HUES64 (cell line): ENCODE data around the gene LINGO3.

Source experiments
- H3K27ac ChIP-seq: 2 replicates; pipeline ENCODE4 v1.7.0; 2013; ENCODE audit warnings: low read depth, low read length, inconsistent platforms
- H3K27me3 ChIP-seq: 2 replicates; pipeline ENCODE4 v1.6.1; 2013; ENCODE audit warnings: mild to moderate bottlenecking, low read length; ENCODE audit not compliant: insufficient read depth
- H3K36me3 ChIP-seq: 2 replicates; pipeline ENCODE4 v1.6.1; 2013; ENCODE audit warnings: mild to moderate bottlenecking, low read length; ENCODE audit not compliant: insufficient read depth
- H3K4me1 ChIP-seq: 2 replicates; pipeline ENCODE4 v1.6.1; 2013; ENCODE audit warnings: mild to moderate bottlenecking, low read length, moderate library complexity; ENCODE audit not compliant: insufficient read depth
- H3K4me3 ChIP-seq: 2 replicates; pipeline ENCODE4 v1.5.1; 2013; ENCODE audit warnings: mild to moderate bottlenecking, low read length, moderate library complexity
- H3K9ac ChIP-seq: 2 replicates; pipeline ENCODE4 v1.6.1; 2013; ENCODE audit warnings: mild to moderate bottlenecking, low read depth, low read length
- H3K9me3 ChIP-seq: 2 replicates; pipeline ENCODE4 v1.6.1; 2013; ENCODE audit warnings: low read depth, low read length; ENCODE audit not compliant: insufficient read depth
- WGBS: fragments of 150-250, 120-280 bp; methylation state at CpG from one replicate; pipeline ENCODE4 v1.1.7; 2013; ENCODE audit warnings: missing lambda C conversion rate; 5-methylcytosine and 5-hydroxymethylcytosine counted together

The LINGO3 gene

DNA sequence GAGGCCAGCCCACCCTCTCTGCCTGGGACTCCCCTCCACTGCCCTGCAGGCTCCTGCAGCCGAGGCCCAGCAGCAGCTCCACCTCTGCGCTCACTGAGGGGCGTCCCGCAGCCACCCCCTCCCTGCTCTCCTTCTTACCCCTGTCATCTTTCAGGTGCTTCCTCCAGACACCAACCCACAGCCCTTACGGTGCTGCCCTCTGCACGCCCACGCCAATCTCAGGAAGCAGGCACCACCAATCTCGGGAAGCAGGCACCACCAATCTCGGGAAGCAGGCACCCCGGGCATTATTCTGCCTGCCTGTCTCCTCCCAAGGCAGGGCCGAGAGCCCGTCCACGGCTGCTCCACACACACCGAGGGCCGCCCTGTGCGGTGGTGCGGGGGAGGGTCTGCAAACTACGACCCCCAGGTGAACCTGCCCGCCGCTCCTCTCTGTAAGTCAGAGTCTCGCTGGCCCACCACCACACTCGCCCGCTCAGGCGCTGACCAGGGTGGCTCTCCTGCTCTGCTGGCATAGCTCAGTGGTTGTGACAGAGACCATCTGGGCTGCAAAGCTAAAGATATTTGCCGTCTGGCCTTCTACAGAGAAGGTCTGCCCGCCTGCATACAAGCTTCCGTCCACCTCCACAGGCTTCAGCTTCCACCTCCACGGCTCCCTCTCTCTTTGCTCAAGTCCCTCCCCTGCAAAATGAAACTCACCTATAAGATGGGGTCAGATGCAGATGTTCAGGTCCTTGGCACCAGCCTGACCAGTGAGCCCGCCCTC is 17.5 kb upstream of the LINGO3 start:
- 92% methylated on average over 29 of the region's 29 CpGs for WGBS
- Histone ChIP-seq H3K4me1 (peaks cover 11% of the 10 kb centered on the region; the same call in 1 of the 2 replicates), H3K27me3 (no peaks in the 10 kb centered on the region), H3K27ac (no peak overlapping the region), H3K36me3 (peaks cover 36% of the 10 kb centered on the region), H3K4me3 (no peak overlapping the region), H3K9ac (no peak overlapping the region), H3K9me3 (no peaks in the 10 kb centered on the region)

DNA sequence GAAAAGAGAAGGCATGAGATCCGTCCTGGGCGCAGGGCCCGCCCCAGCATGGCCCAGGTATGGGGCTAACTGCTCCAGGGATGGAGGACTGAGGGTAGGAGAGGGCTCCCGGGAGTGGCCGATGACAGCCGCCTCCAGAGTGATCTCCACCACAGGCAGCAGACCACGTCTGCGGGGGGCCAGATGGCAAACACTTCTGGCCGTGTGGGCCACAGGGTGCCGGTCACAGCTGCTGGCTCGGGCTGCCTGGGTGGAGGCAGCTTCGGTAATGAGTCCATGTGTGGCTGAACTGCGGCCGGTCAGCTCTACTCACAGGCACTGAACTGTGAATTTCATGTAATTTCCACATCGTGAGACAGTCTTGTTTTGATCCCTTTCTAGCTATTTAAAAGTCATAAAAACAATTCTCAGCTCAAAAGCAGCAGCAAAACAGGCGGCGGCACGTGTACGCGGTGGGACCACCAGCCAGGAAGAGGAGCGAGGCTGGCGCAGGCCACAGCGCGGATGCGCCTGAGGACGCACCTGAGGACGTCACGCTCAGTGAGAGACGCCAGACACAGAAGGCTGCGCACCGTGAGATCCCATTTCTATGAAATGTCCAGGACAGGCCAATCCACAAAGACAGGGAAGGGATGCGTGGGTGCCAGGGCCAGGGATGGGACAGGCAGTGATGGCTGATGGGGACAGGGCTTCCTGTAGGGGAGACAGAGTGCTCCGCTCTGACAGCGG is 16.4 kb upstream of the LINGO3 start:
- no peaks in the 10 kb centered on the region for H3K27me3 ChIP-seq
- no peak overlapping the region for H3K9ac ChIP-seq
- peaks cover 7% of the 10 kb centered on the region; the same call in 1 of the 2 replicates for H3K4me1 ChIP-seq
- H3K9me3 ChIP-seq: no peaks in the 10 kb centered on the region
- no peak overlapping the region for H3K27ac ChIP-seq
- peaks cover 36% of the 10 kb centered on the region for H3K36me3 ChIP-seq
- 93% methylated on average over 34 of the region's 34 CpGs for WGBS
- no peak overlapping the region for H3K4me3 ChIP-seq

DNA sequence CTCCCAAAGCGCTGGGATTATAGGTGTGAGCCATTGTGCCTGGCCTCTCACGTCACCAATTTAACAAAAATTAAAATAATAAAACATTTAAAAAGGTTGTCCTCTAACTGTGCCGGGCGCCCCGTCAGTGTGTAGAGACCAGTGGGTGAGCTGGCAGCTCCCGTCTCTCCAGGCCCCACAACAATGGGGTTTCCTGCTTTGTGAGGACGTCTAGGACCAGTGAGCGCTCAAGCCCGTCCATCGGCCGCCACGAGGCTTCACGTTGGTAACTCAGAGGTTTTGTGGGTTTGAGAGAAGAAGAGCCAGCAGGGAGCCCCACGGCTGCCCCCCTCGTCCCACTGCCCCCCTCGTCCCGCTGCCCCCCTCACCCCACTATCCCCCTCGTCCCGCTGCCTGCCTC is 15.8 kb upstream of the LINGO3 start:
- Histone ChIP-seq H3K27ac (no peak overlapping the region), H3K9ac (no peak overlapping the region), H3K36me3 (peaks cover 36% of the 10 kb centered on the region), H3K4me1 (peaks cover 4% of the 10 kb centered on the region; the same call in 1 of the 2 replicates), H3K4me3 (no peak overlapping the region), H3K27me3 (no peaks in the 10 kb centered on the region), H3K9me3 (no peaks in the 10 kb centered on the region)
- WGBS: 97% methylated on average over 12 of the region's 19 CpGs

DNA sequence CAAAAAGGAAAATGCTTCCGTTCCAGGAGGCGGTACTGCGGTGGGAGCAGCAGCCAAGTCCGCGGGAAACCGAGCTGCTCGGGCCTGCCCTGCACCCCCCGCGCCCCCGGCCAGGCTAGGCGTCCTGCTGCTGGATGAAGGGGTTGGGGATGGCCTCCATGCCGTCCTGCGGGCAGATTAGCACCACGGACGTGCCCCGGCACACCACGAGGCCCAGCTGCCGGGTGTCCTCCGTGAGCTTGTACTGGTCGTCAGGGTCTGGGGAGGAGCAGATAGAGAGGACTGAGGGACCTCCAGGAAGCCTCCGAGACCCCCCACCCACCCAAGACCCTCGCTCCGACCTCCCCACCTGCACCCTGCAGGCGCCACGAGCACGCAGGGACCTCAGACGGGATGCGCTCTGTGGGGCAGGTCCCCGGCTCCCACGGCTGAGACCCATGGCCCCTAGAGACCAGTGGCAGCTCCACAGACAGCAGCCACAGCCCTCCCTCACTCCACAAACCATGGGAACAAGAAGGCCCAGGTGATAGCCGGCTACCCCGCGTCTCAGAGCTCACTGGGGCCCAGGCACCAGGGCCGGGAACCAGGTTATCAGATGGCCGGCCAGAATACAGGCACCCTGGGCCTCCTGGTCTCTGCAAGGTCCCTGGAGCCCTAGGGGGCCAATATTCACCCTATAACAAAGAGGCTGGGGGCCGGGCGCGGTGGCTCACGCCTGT is 13.8 kb upstream of the LINGO3 start:
- Histone ChIP-seq H3K36me3 (peaks cover 36% of the 10 kb centered on the region), H3K4me3 (no peak overlapping the region), H3K9ac (no peak overlapping the region), H3K27me3 (no peaks in the 10 kb centered on the region), H3K4me1 (no peaks in the 10 kb centered on the region), H3K9me3 (no peaks in the 10 kb centered on the region), H3K27ac (no peak overlapping the region)
- 94% methylated on average over 39 of the region's 39 CpGs for WGBS

DNA sequence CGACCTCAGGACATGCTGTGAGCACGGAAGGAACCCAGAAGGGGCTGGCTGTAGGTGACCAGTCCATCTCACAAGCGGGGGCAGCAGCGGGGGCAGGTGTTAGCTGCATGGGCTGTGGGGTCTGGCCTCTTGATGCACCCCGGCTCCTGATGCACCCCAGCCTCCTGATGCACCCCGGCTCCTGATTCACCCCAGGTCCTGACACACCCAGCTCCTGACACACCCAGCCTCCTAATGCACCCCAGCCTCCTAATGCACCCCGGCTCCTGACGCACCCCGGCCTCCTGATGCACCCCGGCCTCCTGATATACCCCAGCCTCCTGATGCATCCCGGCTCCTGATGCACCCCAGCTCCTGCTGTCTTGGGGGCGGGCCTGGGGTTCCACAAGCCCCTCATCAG is 13.0 kb upstream of the LINGO3 start:
- Histone ChIP-seq H3K27ac (no peak overlapping the region), H3K9me3 (no peaks in the 10 kb centered on the region), H3K9ac (no peak overlapping the region), H3K36me3 (peaks cover 34% of the 10 kb centered on the region), H3K27me3 (no peaks in the 10 kb centered on the region), H3K4me1 (no peaks in the 10 kb centered on the region), H3K4me3 (no peak overlapping the region)
- 91% methylated on average over 12 of the region's 12 CpGs for WGBS

DNA sequence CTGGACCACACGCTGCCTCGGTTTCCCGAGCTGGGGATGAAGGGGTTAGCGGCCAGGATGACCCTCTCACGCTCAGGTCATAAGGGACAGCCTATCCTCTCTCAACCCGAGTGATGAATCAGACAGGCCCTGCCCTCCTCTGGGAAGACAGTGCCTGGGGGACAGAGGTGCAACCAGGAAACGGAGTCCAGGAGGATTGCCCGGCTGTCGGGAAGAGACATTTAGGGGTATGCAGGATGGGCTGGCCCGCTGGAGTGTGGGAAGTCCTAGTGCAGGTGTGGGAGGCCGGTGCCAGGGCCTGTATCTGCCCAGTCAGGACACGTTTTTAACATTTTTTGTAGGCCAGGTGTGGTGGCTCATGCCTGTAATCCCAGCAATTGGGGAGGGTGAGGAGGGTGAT is 12.1 kb upstream of the LINGO3 start:
- H3K27me3 ChIP-seq: no peaks in the 10 kb centered on the region
- no peak overlapping the region for H3K27ac ChIP-seq
- 85% methylated on average over 12 of the region's 12 CpGs for WGBS
- no peak overlapping the region for H3K9ac ChIP-seq
- 0 out of 2 replicates have a peak, but pooled peaks cover 1% of the 10 kb centered on the region for H3K9me3 ChIP-seq
- H3K4me1 ChIP-seq: no peaks in the 10 kb centered on the region
- H3K36me3 ChIP-seq: peaks cover 30% of the 10 kb centered on the region
- no peak overlapping the region for H3K4me3 ChIP-seq

DNA sequence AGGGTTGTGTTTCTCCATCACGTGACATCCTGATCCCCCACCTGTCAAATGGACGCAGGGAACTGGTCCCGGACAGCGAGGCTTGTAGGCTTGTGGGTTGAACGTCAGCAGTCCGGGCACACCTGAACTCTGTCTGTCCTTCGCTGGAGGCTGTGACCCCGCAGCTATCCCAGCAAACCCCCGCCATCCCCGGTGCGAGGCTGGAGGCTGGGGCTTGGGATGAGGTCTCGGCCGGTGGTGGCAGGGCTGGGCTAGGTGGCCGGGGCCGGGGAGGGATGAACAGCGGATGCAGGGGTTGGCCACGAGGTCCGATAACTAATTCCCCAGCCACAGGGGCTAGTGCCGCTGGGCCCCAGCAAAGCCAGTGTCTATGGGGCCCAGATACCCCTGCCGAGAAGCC is 11.6 kb upstream of the LINGO3 start:
- H3K9ac ChIP-seq: no peak overlapping the region
- no peaks in the 10 kb centered on the region for H3K4me1 ChIP-seq
- H3K4me3 ChIP-seq: no peak overlapping the region
- H3K27me3 ChIP-seq: no peaks in the 10 kb centered on the region
- H3K36me3 ChIP-seq: peaks cover 25% of the 10 kb centered on the region
- peaks cover 5% of the 10 kb centered on the region; the same call in 1 of the 2 replicates for H3K9me3 ChIP-seq
- no peak overlapping the region for H3K27ac ChIP-seq
- 90% methylated on average over 20 of the region's 20 CpGs for WGBS

DNA sequence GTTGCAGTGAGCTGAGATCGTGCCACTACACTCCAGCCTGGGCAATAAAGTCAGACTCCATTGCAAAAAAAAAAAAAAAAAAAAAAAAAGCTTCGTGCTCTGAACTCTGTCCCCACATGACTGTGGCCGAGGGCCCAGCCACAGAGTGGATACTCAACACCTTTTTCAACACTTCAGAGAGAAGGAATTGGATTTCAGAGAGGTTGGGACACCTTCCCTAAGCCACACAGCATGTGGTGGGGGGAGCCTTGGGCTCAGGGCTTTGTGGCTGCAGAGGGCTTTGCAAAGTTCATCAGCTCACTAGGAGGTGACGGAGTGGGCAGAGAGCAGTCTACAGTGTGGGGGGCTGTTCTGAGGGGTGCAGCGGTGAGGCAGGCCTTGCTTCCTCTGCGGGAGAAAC is 11.0 kb upstream of the LINGO3 start:
- H3K4me1 ChIP-seq: no peaks in the 10 kb centered on the region
- WGBS: 91% methylated on average over 4 of the region's 6 CpGs
- H3K4me3 ChIP-seq: no peak overlapping the region
- peaks cover 5% of the 10 kb centered on the region; the same call in 1 of the 2 replicates for H3K9me3 ChIP-seq
- peaks cover 19% of the 10 kb centered on the region; the same call in 1 of the 2 replicates for H3K36me3 ChIP-seq
- H3K9ac ChIP-seq: no peak overlapping the region
- no peak overlapping the region for H3K27ac ChIP-seq
- no peaks in the 10 kb centered on the region for H3K27me3 ChIP-seq

DNA sequence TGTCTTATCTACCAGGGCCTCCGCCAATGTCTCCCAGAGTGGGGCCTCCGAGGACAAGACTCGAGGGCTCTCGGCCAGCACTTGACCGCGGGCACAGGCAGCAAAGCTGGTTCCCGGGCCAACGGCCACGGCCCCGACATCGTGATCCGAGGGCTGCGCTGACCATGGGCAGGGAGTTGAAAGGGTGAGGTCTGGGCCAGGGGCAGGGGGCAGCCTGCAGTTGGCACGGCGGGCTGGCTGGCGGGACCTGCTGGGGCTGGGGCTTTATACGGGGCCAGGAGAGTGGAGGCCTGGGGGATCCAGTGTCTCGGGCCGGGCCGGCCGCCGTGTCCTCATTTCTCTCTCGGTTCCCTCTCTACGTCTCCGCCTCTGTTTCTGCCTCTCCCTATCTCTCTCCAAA is 9.8 kb upstream of the LINGO3 start:
- peaks cover 5% of the 10 kb centered on the region; the same call in 1 of the 2 replicates for H3K9me3 ChIP-seq
- WGBS: 93% methylated on average over 25 of the region's 25 CpGs
- 0 out of 2 replicates have a peak, but pooled peaks cover 10% of the 10 kb centered on the region for H3K36me3 ChIP-seq
- no peak overlapping the region for H3K27ac ChIP-seq
- no peak overlapping the region for H3K9ac ChIP-seq
- H3K4me1 ChIP-seq: no peaks in the 10 kb centered on the region
- no peak overlapping the region for H3K4me3 ChIP-seq
- no peaks in the 10 kb centered on the region for H3K27me3 ChIP-seq

DNA sequence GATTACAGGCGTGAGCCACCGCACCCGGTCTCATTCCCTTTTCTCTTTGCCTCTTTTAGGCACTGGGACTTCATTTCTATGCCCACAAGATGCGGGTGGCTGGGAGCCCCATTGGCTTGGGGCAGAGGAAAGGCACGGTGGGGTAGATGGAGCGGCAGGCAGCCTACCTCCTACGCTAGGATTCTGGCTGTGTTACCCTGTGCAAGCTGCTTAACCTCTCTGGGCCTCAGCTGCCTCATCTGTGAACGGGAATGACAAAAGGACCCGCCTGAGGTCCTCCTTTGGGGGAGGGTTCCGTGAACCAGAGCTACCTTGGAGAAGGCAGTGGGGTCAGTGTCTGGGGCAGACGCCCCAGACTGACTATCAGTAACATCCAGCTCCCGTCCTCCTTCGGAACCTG is 9.3 kb upstream of the LINGO3 start:
- no peaks in the 10 kb centered on the region for H3K27me3 ChIP-seq
- no peak overlapping the region for H3K4me3 ChIP-seq
- H3K27ac ChIP-seq: no peak overlapping the region
- peaks cover 5% of the 10 kb centered on the region; the same call in 1 of the 2 replicates for H3K9me3 ChIP-seq
- 0 out of 2 replicates have a peak, but pooled peaks cover 5% of the 10 kb centered on the region for H3K36me3 ChIP-seq
- H3K9ac ChIP-seq: no peak overlapping the region
- no peaks in the 10 kb centered on the region for H3K4me1 ChIP-seq
- WGBS: 89% methylated on average over 13 of the region's 13 CpGs
